Activated gamma-delta T cell treated with Interleukin-2 at 50 U/mL for 16 hours (primary cell): ENCODE measurements around the gene GOLGA6C.
"Not testable (repeated sequence)": the region's sequence is repeated elsewhere in the genome, so short reads cannot be mapped to it uniquely, and the experiment has no call there.

ENCODE experiments used
- DNase-seq: peaks from one replicate; pipeline ENCODE4 v3.0.0-alpha.2; 2020

Gene GOLGA6C, protein sequence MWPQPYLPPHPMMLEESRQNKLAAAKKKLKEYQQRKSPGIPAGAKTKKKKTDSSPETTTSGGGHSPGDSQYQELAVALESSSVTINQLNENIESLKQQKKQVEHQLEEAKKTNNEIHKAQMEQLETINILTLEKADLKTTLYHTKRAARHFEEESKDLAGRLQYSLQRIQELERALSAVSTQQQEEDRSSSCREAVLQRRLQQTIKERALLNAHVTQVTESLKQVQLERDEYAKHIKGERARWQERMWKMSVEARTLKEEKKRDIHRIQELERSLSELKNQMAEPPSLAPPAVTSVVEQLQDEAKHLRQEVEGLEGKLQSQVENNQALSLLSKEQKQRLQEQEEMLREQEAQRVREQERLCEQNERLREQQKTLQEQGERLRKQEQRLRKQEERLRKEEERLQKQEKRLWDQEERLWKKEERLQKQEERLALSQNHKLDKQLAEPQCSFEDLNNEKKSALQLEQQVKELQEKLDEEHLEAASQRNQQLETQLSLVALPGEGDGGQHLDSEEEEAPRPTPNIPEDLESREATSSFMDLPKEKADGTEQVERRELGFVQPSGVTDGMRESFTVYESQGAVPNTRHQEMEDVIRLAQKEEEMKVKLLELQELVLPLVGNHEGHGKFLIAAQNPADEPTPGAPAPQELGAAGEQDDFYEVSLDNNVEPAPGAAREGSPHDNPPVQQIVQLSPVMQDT

GRCh38 chr15:75258034-75258433, at the start of gene GOLGA6C:
Gene GOLGA6C (plus strand): TSS chr15:75258334. CDS start chr15:75258599, 265 bp downstream.
- DNase-seq = not testable (repeated sequence)

- no peak for DNase-seq
Measured at GRCh38 chr15:75208501-75209288, 49.4 kb upstream of the GOLGA6C start.

- DNase-seq = no peak
Measured at GRCh38 chr15:75209289-75209676, 48.9 kb upstream of the GOLGA6C start.

GRCh38 chr15:75210811-75211230, 47.3 kb upstream of the GOLGA6C start:
- DNase-seq = no peak

GRCh38 chr15:75211436-75212199, 46.5 kb upstream of the GOLGA6C start:
- no peak for DNase-seq

DNA sequence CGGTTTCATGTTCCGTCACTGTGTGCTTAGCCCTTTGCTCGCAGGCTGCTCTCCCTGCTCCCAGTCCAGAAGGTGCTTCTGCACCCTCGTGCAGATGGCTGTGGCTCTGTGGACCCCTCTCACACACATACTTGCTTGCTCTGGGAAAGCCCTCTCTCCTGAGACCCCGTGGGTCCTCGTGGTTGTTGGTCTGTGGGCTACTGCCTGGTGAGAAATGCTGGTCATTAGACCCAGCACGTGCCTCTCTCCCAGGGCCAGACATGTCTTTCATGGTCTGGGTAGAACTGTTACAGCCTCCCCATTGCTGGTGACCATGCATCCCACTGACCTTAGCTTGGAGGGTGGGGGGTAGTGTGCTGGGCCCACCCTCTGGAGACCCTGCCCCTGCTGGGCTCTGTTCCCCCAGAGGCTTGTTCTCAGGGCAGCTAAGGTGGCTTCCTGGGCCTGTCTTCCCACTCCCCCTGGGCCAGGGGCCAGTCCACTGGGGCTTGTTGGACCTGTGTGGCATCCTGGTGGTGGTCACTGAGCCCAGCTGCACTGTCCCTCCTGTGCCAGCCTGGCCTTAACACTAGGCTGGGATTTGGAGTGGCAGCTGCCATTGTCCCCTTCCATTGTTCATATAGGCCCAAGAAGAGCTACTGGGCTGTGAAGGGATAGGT, 45.8 kb upstream of the GOLGA6C start:
- no peak for DNase-seq

DNA sequence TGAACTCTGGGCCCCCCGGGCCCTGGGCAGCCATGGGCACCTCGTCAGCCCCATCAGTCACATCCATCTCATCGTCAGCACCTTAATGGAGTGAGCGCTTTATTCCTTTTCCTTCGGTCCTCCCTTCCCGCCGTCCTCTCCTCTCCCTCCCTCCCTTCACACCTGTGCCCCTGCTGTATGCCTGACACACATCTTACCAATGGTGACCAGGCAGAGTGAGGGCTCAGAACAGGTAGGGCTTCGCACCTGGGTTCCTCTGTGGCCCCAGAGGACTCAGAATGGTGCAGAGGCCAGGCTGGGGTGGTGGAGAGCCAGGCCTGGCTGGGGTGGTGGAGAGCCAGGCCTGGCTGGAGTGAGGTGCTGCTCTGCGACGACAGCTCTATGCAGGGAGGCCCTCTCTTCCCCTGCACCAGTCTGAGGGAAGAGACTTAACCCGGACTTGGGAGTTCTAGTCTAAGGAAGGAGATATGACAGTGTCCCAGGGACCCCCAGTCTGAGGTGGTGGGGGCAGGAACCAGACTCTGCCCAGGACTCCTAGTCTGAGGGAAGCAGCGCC, 44.8 kb upstream of the GOLGA6C start:
- DNase-seq = no peak

DNA sequence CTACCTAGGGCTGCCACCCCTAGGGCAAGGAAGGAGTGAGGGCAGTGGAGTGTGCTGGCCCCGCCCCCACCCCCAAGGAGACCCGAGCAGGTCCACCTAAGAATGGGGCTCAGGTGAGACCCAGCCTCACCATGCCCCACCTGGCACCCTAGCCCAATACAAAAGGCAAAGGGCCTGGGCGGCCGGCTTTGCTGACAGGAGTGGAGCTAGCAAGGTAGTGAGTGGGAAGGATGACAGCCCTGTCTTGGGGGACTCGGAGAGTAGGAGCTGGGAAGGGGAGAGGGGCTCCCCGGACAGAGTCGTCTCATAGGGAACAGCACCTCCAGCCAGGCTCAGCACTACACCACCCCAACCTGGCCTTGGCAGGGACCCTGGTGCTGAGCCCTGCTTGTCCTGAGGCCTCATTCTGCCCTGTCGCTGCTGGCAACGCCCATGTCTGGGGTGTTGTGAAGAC, 44.3 kb upstream of the GOLGA6C start:
- DNase-seq = no peak

- no peak for DNase-seq
Measured at GRCh38 chr15:75214293-75215096, 43.6 kb upstream of the GOLGA6C start.

DNA sequence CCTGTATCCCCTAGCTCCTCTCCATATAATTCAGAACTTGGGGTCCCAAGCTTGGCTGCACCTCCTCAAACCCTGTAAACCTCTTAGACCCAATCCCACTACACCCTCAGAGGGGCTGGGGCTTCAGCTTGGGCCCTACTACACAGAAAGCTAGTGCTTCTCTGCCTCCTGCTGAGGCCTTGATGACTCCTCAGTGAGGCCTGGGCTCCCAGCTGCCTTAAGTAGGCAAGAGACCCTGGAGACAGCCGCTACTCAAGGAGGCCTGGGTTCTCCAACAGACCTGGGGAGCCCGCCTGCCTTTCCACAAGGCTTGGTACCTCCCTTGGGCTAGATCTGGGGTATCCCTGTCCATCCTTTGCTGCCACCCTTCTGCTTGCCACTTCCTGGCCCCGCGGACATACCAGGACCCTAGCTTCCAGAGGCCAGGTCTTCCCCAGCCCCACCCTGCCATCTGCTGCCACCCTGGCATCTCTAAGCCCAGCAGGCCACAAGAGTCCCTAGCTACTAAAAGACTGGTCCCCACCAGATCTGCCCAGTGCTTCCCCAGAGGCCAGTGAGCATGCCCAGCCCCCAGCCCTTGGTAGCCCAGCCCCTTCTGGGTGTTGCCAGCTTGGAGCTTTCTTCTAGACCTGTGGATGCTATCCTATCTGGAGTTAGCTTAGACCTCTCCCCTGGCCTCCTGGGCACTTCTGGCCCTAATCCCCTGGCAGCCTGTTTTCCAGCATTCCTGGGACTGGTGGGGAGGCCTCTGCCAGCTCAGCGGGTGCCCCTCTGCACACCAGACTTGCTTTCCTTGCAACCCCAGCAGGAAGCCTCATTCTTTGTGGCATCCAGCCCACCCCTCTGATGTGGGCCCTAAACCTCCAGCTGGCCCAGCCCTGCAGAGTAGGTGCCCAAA, 42.8 kb upstream of the GOLGA6C start:
- DNase-seq = no peak

- DNase-seq = no peak
Measured at GRCh38 chr15:75217012-75217411, 41.1 kb upstream of the GOLGA6C start.

GRCh38 chr15:75217574-75217973, 40.6 kb upstream of the GOLGA6C start:
- DNase-seq = not testable (repeated sequence)

- DNase-seq = not testable (repeated sequence)
Measured at GRCh38 chr15:75219507-75219929, 38.6 kb upstream of the GOLGA6C start.

DNA sequence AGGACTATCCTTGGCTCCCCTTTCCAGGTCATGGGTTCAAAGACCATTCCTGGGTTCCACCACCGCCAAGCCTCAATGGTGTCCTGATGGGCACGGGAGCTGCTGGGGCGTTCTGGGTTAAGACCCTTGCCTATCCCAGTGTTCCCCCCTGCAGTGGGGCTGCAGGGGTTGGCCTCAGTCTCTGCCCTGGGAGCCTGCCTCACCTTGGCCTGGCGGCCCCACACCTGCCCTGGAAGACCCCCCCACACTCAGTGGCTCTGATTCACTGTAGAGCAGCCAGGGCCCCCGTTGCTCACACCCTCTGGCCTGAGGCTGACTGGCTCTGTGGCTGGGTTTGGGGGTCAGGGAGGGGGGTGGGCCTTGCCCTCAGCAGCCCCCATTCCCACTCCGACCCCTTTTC, 34.4 kb upstream of the GOLGA6C start:
- DNase-seq = no peak

GRCh38 chr15:75224281-75224680, 33.9 kb upstream of the GOLGA6C start:
- DNase-seq = no peak

DNA sequence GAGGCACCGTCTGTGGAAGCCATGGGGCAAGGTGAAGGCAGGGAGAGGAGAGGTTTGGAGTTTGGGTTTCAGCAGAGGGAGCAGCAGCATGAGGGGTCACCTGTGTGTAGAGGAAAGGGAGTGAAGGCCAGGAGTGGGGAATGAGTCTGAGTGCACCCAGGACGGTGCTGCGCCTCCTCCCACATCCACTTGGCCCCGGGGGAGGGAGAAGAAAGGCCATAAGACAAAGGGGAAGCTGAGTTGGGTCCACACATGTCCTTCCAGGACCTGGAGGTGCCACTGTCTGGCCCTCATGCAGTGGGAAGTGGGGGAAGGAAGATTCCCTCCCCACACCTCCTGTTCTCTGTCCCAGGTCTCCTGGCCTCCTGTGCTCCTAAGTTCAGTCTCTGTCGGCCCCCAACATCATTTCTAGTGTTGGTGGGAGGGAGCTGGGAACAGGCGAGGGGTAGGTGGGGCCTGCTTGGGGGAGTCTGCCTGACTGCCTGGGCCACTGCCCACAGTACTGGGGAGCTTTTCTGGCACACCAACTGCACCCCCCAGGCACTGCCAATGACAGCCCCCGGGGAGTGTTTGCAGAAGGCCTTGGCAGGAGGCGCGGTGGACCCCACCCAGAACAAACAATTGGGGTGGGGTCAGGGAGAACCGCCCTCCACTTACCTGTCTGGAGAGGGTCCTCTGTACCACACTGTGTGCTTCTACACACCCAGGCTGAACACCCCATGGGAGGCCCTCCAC, 32.9 kb upstream of the GOLGA6C start:
- DNase-seq = not testable (repeated sequence)

DNA sequence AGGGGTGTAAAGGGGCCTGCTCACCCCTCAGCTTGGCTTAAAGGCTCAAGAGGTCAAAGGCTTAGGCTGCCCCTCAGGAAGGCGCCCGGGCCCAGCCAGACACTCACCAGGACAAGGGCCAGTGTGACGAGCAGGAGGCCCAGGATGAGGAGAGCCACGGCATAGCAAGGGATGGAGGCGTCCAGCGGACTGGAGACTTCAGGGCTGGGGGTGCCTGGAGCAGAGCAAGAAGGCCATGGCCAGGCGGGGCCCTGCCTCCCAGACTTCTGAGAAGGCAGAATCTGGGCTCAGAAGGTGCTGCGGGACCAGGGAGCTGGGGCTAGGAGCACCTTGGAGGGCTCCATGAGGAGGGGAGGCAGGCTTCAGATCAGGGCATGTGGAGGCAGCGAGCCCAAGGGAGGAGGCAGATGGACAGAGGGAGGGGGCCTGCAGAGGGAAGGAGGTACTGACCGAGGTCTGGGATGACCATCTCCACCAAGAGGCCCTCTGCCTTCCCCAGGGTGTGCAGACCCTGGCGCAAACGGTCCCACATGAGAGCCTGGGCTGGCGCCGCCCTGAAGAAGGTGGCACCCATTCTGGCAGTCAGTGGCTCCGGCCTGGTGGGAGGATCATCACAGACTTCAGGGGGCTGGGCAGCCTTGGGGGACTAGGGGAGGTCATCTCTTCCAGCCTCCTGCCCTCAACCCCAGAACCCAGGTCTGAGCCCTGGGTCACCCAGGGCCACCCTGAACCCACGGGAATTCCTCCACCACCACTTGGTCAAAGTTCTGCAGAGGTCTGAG, 32.0 kb upstream of the GOLGA6C start:
- DNase-seq = no peak

GRCh38 chr15:75227112-75227511, 31.0 kb upstream of the GOLGA6C start:
- not testable (repeated sequence) for DNase-seq
